Left ventricle myocardium superior (tissue), 1 donor: ENCODE data around the gene TWIST2. TPM values are rescaled to one million over a fixed set of nuclear protein-coding genes. Genes with fewer than 3 reads are reported as not detected.
A peak's percentile ranks its signal among the peaks of the same experiment; 100 is the strongest.

Experiments used
- ATAC-seq: fragments of 200-7000 bp; cut with Tn5 transposase; one replicate; pipeline ENCODE4 v1.9.1; 2020; ENCODE audit warnings: mild to moderate bottlenecking, moderate library complexity
- DNase-seq: peaks from one replicate; pipeline ENCODE4 v3.0.0-alpha.2; 2020
- intact Hi-C: fragments of 100-400 bp; cut with micrococcal nuclease; formaldehyde crosslinking; loops from one replicate; pipeline ENCODE4 v1.11.0; 2022
- total RNA-seq: library from RNA; stranded (reverse); fragmentation: NEBNext Ultra II Directional; extraction: Animal tissue kit (Norgen Biotek cat#: 25700); gene quantifications from one replicate; pipeline ENCODE4 v1.2.1, GENCODE V29; 2021
- donor health status: DM: no; HTN: yes; CAD: no; lungs with severe emphysema.

Gene TWIST2
- total RNA-seq, 1 donor from 2014 or later, result 2.6 TPM

DNA sequence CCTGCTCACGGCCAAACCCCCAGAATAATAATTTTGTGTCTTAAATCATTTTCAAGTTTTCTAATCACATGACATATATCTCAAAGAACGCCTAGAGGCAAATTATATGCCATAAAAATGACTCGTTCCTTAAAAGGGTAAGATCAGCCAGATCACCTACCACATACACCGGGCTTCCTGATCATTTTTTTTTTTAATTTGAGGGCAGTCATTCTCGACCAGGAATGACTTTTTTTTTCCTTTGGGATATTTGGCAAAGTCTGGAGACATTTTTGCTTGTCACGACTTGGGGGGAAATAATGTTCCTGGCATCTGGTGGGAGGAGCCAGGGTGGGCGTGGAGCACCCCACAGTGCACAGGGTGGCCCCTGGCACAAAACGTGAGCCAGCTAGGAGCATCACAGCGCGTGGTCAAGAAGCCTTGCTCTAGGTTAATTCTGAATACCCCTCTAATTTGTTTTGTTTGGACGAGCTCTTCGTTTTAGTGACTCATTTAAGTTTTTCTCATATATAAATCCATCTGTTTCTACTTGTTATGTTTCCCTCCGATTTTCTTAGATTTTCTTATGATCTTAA is 94.9 kb downstream of the TWIST2 start:
- intact Hi-C loops, result no loop called here

DNA sequence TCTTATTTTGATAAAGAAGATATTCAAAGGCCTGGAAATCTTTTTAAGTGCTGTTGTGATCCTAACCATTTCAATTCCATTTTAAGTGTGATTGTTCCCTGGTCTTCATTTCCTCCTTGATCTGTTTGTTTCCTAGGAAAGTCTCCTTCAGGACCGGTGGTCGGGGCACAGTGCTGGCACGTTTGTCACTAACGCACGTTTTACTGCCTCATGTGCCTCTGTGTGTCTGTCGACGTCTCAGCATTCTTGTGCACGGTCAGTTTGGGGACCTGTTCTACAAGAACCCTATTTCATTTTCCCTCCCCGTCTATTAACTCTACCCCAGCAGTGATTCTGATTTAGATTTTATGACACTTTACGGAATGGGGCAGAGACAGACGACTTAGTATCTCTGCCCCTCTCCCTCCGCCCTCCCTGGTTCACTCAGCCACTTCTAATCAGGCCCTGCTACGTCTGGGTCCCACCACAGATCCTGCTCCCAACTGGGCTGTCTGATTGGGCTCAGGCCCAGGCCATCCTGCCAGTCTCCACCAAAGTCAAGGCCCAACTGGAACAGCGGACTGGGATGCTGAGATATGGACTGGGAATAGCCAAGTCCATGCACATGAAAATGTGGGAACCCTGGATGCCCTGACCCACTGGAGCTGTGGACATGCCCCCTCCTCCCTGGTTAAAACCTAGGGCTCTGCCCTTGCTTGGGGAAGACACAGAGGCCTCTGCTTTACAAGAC is 95.6 kb downstream of the TWIST2 start:
- intact Hi-C loops, result no loop called here
- DNase-seq (no peak), ATAC-seq (no peak)

More for the DNA sequence above, 94.9 kb downstream of the TWIST2 start:
- no peak for ATAC-seq
- no peak for DNase-seq

DNA sequence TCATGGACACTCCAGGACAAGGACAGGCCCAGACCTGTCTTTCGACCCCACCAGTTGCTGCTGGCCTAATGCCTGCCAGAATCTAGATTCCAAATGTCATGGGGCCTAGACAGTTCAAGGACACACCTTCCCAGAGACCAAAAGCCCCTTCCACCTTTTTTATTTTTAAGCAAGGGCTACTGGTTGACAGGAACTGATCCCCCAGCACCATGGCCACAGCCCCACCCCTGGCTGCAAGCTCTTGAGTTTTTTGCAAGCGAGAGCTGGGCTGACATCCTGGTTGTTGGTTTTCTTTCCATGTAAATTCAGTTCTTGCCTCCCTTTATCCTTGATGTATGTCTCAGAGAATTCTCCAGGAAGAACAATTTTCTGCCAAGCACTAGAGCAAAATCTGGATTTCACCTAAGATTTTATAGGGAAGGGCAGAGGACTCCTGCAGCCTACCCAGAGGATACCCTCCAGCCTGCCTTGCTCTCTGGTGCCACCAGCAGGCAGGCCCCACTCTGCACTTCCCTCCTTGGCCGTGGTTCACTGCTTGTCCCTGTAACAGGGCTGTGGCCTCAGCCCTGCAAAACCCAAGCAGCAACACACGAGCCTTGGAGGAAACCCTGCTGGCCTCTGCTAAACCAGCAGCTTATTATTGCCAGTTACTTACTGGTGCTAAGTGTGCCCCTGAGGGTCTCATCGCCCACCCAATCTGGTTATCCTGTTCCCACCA is 97.7 kb downstream of the TWIST2 start:
- intact Hi-C loops, result no loop called here
- ATAC-seq (peak; percentile 91), DNase-seq (peak; percentile 75)

DNA sequence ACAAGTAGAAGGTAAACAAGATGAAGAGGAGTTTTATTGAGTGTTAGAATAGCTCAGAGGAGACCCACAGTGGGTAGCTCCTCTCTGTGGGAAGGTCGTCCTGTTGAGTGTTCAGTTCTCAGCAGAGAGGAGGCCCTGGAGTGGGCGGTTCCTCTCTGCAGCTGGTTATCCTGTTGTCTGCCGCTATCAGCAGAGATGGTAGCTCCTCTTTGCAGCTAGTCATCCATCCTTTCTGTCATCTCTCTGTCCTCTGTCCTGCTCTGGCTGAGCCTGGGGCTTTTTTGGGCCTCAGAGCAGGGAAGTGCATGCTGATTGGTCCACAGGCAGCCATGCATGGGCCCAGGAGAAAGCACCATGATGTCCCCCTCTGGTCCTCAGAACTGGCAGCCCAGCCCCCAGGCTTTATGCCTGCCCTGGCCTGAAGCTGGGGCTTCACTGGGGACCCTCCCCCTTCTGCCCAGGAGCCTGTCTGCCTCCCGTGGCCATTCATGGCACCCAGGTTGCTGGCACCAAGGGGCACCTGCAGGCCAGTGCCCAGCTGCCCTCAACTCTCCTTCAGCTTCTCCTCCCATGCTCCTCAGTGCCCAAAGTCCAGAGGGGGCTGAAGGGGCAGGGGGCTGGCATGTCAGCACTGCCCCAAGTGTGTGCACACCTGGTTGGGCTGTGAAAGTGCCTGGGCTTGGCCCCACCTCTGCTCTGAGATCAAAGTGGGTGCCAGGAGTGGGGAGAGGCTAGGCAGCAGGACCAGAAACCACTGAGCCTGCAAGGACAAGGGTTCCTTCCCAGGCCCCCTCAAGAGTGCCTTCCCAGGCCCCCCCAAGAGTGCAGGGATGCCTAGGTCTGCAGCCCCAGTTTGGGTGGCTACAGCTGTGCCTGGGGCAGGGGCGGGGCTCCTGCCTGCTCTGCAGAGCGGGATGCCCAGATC is 98.7 kb downstream of the TWIST2 start:
- intact Hi-C loops, result no loop called here
- DNase-seq, result no peak
- no peak for ATAC-seq

DNA sequence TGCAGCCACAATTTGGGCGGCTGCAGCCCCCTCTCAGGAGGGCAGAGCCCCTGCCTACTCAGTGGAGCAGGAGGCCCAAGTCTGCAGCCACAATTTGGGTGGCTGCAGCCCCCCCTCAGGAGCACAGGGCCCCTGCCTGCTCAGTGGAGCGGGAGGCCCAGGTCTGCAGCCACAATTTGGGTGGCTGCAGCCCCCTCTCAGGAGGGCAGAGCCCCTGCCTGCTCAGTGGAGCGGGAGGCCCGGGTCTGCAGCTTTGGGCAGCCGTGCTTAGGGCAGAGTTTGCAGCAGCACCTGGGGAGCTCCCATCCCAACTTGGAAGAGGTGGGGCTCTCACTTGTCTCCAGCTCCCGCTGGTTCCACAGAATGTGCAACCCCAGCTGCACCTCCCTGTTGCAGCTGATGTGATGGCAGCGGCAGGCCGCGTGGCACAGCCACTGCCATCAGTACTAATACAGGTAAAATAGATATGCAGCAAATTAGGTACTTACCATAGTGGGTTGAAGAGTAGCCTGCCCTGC is 99.4 kb downstream of the TWIST2 start:
- no peak for ATAC-seq
- DNase-seq, result no peak
- intact Hi-C loops, result no loop called here

DNA sequence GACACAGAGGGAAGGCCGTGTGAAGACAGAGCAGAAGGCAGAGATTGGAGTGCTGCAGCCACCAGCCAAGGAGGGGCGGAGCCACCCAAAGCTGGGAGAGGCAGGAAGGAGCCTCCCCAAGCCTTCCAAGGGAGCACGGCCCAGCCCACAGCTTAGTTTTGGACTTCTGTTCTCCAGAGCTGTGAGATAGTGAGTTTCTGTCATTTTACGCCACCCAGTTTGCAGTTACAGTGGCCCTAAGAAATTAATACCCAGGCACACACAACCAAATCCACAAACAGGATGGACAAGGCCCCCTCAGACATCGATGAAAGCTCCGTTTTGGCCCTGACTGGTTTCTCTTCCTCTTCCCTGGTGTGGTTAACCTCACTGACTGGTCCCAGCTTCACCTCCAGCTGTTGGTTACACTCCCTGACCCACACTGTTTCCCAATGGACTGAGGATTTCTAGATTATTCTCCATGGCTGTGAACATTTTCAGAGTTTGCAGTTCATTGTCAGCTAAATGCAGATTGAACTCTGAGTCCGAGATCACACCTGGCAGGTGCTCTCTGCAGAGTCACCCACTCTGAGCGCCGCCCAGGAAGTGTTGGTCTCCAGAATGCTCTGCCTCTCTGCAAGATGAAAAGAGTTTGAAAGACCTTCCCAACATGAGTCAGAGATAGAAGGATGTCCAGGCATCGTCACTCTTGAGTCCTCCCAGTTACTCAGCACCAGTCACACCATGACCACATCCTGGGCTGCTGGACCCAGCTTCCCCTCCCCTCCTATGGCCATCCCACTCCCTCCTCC is 100.2 kb downstream of the TWIST2 start:
- peak; percentile 79 for DNase-seq
- ATAC-seq, result peak; percentile 88
- intact Hi-C loops, result no loop called here

DNA sequence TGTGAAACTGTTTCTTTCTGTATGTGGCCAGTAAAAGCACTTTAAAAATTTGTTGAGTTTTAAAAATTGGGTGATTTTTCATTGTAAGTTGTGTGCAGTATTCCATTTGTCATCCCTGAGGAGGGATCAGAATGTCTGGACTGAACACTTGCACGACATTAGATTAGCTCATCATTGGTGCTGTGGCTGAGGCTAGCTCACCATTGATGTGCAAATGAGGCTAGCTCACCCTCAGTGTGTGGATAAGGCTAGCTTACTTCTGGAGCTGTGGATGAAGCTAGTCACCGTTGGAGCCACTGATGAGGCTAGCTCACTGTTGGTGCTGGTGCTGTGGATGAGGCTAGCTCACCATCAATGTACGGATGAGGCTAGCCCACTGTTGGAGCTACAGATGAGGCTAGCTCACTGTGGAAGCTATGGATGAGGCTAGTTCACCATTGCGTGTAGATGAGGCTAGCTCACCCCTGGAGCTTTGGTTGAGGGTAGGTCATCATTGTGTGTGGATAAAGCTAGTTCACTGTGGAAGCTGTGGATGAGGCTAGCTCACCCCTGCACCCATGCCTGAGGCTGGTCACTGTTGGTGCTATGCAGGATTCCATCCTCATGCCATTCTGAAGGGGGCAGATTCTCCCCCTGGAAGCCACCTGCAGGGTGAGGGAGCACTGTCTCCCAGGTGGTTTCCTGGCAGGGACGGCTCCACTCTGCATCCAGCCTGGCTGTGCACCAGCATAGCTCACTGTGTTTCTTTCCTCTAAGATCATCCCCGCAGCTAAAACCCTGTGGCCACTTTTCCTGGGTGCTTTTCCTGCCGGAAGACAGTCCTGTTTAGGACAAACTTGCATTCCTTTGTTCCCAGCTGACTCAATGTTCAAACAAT is 101.1 kb downstream of the TWIST2 start:
- intact Hi-C loops, result no loop called here
- no peak for ATAC-seq
- DNase-seq, result no peak

DNA sequence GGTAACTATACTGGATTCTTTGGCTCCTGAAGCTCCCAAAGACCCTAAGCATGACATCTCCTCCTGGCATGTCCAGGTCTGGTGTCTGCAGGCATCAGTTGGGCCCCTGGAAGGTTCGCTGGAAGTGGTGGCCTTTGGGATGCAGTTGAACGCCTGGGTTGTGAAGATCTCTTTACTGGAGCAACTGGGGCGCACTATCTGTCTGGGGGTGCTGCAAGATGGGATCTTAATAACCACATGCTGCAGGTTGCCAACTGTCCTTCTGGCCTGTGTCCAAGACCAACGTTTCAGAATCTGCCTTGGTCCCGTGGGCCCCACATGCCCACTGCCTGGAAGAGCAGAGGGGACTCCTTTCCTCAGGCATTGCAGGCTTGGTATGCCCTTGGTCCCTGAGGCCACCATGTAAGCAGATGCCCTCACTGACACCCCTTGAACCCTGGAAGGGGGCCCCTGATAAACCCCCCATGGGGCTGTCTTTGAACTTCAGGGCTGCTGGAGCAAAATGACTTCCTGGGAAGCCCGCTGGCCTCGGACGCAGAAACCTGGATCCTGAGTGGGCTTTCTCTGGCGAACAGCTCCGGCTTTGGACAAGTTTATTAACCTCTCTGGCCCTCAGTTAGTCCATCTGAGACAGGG is 101.9 kb downstream of the TWIST2 start:
- DNase-seq, result no peak
- no peak for ATAC-seq
- intact Hi-C loops, result no loop called here

DNA sequence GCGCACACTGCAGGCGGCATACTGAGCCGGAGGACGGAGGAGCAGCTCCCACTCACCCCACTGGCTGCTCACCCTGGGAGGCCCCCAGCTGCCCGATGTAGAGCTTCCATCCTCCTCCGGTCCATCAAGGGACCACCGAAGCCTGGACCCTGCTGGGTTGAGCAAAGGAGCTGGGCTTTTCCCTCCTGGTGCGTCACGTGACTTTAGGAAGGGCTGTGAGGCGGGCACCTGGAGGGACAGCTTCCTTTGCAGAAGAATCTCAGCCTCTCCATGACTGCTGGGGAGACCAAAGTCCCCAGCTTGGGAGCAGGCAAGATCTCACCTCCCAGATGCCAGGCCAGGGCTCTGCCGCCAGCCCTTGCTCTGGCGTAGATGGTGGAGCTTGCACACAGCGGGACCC is 102.7 kb downstream of the TWIST2 start:
- intact Hi-C loops, result no loop called here
- no peak for DNase-seq
- no peak for ATAC-seq

DNA sequence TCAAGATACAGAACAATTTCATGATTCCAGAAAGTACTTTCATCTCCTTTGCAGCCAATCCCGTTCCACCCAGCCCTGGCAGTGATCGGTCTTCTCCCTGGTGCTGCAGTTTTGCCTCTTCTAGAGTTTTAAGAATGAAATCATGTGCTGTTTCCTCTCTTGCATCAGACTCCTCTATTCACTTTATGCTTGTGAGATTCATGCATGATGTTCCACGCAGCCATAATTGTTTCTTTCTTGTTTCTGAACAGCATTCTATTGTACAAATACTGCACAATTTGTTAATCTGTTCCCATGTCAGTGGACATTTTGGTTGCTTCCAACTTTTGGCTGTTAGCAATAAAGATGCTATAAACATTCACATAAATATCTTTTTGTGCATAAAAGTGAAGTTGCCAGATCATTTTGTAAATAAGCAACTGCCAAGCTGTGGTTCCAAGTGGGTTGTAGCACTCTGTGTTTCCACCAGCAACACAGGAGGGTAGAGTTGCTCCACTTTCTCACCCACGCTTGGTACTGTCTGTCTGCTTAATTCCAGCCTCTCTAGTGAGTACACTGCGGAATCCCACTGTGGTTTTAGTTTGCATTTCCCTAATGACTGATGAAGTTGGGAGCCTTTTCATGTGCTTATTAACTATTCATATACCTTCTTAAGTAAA is 104.5 kb downstream of the TWIST2 start:
- ATAC-seq, result no peak
- no peak for DNase-seq
- intact Hi-C loops, result no loop called here

DNA sequence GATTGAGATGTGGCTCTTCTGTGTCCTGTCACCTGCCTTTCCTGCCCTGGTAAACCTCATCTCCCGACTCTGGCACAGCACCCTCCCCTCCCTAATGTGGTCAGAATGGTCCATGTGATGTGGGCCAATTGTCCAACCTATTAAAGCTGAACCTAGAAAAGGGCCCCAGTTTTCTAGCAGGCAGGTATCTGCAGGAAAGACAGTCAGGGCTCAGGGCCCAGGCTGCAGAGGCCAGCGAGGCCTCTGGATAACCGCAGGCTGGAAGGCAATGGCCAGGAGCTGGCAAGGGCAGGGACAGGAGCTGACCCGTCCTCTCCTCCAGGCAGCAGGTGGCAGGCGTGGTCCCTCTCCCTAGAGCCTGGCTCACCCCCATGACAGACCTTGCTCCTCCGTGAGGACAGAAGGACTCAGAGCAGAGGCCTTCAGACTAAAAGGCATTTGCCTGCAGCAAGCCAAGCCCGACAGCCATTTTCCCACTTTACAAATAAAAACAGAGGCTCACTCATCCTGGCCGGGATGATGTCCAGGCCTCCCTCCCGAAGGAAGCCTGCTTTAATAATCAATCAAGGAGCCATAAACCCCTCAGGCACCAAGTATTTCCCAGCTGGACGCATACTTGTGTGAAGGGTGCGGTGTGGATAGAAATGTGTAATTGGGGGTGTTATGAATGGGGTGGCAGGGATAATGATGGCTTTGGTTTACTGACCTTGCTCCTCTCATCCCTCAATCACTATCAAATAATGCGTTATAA is 107.1 kb downstream of the TWIST2 start:
- ATAC-seq (no peak), DNase-seq (no peak)
- intact Hi-C loops, result no loop called here

DNA sequence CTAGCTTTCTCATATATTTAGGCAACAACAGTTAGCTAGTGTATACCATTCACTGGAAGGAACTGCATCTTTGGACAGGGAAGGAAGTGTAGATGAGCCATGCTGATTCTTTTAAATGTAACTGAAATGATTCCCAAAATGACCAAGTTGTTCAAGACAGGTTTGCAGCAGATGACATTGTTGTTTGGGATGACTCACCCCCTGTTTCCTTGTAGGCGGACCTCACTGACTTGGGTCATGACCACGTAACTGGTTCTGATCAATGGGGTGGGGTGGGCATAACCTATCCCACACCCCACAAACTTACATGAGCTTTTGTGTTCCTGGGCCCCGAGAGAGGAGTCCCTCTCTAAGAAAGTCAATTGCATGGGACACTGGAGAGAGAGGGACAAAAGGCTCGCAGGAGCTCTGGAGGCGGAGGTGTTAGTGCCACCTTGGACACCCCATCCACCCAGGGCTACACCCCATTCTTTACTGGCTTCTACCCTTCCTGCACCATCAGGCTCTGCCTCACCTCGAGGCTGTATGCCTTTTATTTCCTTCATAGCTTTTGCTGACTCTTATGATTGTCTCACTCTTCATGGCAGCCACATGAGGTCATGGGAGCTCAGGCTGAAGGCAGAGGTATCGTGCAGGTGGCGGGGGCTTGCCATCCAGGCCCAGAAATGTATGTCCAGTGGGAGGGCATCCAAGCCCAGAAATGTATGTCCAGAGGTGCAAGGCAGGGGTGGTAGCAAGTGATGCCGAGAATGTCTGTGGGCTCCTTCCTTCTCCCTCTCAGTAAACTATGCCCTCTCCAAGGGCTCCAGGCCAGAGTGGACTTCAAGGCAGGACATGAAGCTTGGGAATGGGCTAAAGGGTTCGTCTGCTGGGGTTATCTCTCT is 108.0 kb downstream of the TWIST2 start:
- no peak for ATAC-seq
- intact Hi-C loops, result no loop called here
- DNase-seq, result no peak

DNA sequence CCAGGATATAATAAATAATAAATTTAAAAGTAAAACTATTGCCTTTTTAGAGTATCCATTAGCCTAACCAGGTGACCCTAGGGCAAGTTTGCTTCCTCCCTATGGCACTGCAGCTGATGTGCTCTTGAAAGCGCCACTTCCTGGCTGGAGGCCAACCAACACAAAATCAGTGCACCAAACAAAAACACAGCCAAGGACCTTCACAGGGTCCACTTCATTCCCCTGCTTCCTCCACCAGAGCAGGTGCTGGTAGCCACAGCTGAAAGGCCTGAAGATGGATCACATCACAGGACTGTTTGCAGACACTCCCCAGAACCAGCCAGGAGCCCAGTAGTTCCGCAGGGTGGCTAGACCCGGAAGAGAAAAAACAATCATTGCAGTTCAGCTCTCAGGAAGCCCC is 108.8 kb downstream of the TWIST2 start:
- DNase-seq, result no peak
- intact Hi-C loops, result no loop called here
- no peak for ATAC-seq
